GM19452 (cell line): ENCODE results near the gene SARM1.

Source experiments
- ATAC-seq: cut with Tn5 transposase; IDR thresholded peaks from one replicate; pipeline ENCODE4 v1.9.1; 2021; ENCODE audit not compliant: unreplicated experiment

Gene SARM1

DNA sequence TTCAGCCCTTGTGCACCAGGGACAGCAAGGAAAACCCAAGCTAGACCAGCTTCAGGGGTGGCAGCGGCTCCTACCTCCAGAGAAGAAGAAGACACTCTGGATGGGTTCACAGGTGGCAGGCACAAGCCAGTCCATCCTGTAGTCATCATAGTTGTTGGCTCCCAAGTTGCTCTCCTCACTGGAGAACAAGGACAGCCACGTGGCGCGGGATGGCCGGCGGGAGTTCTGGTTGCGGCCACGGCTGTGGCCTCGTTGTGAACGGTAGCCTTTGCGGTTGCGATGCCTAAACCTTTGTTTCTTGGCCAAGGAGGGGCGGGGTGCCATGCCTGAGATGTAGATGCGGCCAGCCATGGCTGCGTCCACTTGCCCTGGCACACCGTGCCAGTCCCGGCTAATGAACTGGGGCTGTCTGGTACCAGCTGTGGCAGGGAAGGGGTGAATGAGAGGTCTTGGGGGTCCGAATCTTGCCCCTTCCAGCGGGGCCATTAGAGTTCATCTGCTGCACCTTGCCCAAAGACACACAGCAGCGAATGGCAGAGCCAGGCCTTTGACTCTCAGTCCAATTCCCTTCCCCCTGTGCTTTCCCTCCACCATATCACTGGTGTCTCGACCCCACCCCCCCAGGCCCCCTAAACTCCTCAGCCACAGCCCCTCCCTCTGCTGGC lies 3.7 kb upstream of the SARM1 start:
- no peak for ATAC-seq

DNA sequence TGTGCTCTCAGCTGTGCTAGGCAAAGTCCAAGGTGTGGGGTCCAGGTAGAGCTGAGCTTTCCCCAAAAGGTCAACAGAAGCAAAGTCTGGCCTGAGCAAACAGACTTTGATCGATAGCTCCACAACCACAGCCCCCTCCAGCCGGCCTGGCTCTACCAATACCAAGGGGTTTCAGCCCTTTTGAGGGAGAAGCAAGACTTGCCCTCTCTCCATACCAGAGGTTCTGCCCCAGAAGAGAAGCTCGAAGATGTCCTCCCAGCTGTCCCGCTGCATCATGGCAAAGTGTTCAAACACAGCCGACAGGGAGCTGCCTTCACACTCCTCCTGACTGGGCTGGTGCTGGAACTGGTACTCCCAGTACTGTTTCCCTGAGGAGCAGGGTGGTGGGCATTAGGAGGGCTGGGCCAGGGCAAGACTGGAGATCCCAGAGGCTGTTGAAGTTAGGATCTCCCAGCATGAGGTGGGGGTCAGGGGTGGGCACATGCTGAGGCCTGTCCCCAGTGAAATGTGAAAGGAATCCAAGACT lies 3.1 kb upstream of the SARM1 start:
- ATAC-seq, result no peak

DNA sequence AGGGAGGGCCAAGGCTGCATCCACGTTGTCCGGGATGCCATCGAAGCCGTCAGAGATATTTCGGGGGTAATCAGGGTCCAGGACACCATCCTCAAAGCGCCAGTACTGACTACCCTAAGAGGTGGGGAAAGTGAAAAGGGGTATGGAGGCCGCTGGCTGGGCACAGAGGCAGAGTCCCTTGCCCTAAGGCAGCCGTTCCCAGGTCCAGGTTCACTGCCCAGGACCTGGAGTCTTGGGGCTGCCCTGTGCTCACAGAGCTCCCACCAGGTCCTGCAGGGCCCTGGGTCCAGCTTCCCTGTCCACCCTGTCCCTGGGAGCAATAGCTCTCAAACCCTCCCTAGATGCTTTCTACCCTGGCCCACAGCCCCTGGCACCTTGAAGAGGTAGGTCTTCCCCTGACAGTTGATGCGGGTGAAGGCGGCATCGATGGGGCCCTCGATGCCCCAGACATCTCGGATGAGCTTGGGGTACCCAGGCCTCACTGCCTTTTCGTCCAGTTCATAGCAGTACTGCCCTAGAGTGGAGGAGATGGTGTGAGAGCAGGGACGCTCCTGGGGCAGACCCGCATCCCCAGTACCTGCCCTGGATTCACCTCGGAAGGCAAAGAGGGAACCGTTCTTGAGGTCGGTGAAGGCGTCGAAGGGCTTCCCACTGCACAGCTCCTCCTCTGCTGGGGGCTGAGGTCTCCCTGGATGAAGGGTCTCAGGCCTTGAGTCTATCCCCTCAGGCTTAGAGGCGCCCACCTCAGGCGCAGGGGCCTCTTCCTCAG lies 2.4 kb upstream of the SARM1 start:
- no peak for ATAC-seq

DNA sequence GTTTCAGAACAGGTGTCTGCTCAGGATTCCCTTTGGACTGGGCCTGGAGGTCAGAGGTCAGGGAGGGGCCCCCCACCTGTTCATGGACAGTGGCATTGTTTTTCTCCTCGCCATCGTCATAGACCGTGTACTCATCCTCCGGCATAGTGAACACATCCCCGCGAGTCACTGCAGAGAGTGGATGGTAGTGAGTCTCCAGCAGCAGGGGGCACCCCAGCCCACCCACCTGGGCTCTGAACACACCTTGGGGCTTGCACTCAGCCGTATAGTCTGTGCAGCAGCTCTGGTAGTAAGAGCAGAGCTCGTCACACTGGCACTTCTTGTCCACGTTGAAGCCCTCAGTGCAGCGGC lies 1.8 kb upstream of the SARM1 start:
- no peak for ATAC-seq

DNA sequence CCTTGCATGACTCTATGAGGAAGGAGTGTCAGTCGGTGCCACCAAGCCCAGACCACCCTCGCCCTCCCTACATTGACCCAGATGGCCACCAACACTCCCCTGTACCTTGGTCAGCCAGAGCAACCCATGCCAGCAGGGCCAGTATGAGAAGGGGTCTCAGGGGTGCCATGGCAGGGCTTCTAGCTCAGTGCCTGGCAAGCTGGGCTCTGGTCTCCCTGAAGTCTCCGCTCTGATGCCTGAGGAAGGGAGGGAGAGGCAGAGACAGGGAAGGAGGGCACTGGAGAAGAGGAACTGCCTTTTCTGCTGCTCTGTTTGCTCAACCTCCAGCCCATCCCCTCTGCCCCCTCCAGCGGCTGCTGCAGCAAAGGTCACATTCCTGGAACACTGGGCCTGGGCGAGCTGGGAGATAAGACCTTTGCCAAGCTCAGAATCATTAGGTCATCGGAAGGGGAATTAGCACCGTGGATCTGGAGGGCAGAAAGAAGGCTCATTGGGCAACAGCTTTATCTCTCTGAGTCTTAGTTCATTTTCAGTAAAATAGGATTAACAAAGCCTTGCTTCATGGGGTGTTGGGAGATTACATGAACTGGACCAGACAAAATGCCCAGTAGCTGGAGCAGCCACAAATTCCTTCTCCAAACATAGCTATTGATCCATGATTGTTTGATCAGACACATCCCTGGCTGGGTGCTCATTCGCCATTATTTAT lies 1.3 kb upstream of the SARM1 start, which contains the start of gene VTN:
Gene VTN (minus strand): TSS at position 273 of the 709 bp plus-strand sequence. CDS start 104 bp downstream, at position 169.
- ATAC-seq, result no peak

DNA sequence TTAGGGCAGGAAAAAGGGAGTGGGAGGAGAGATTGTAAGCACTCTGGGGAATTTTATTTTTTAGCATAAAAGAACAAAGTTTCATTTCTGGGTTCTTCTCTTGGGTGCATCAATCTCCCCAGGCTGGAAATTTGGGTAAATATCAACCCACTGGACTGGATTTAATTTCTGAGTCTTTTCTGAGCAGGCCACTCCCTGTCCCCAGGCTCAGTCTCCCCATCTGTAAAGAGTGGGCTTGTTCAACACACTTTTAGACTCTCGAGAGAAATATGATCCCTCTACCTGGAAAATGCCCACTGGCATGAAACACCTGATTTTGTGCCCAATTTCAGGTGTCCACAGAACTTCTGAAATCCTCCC lies 770 bp upstream of the SARM1 start:
- no peak for ATAC-seq

DNA sequence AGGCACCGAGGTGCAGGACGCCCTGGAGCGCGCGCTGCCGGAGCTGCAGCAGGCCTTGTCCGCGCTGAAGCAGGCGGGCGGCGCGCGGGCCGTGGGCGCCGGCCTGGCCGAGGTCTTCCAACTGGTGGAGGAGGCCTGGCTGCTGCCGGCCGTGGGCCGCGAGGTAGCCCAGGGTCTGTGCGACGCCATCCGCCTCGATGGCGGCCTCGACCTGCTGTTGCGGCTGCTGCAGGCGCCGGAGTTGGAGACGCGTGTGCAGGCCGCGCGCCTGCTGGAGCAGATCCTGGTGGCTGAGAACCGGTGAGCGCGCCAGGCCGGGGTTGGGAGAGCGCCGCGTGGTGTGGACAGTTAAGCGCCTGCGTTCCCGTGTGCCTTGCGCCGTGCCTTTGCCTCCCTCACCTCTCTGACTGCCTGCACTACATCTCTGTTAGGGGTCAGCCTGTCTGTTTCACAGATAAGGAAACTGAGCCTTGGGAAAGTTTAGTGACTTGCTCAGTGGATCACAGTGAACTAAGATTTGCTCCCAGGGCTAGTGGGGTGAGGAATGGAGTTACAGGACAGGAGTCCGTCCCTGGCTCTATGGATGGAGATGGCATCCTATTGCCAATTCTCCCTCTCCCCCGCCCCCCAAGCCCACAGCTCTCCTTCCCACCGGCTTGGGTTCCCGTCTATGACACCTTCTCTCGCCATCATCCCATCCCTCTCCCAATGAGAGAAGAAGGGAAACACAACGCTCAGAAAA lies 880 bp downstream of the SARM1 start:
- ATAC-seq, result no peak

DNA sequence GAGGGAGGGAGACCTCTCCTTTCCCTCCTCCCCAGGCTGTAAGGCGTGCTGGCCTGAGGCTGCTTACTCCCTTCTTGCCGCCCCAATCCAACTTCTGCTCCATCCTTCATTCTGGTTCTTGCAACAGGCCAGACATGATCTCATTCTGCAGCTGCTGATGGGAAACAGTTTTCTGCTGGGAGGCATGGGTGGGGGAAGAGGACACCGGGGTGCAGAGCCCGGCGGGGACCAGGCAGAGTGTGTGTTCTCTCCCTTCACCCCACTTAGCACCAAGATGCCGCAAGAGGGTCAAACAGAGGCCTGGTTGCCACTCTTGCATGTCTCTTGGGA lies 1.4 kb downstream of the SARM1 start:
- ATAC-seq, result no peak

DNA sequence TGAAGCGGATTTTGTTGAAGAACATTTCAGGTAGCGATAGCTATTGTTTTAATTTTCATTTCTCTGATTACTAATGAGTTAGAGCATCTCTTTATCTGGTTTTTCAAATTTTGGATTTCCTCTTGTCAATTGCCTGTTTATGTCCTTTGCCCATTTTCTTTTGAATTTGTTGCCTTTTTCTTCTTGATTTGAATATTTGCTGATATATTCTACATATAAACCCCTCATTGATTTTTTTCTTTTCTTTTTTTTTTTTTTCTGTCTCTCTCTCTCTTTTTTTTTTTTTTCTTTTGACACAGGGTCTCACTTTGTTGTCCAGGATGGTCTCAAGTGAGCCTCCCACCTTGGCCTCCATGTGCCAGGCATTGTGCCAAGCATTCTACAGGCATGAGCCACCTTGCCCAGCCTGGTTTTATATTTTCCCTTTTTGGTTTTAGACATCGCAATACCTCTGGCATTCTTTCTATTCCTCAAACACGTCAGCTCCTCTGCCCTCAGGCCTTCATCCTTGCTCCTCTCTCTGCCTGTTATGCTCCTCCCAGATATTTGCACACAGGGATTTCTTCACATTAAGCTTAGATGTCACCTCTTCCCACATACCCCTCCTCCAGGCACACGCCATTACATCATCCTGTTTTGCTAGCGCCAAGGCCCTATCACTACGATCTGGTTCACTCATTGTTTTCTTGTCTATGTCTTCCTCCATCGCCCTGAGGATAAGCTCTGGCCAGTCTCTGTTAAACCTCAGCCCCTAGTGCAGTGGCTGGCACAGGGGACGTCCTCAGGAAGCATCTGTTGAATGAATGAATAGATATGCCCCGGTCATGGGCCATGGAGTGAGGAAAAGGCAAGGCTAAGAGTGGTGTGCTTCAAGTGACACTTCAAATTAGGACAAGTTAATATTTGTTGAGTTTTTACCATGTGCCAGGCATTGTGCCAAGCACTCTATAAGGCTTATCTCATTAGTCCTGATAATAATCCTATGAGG lies 8.6 kb downstream of the SARM1 start:
- ATAC-seq, result no peak

DNA sequence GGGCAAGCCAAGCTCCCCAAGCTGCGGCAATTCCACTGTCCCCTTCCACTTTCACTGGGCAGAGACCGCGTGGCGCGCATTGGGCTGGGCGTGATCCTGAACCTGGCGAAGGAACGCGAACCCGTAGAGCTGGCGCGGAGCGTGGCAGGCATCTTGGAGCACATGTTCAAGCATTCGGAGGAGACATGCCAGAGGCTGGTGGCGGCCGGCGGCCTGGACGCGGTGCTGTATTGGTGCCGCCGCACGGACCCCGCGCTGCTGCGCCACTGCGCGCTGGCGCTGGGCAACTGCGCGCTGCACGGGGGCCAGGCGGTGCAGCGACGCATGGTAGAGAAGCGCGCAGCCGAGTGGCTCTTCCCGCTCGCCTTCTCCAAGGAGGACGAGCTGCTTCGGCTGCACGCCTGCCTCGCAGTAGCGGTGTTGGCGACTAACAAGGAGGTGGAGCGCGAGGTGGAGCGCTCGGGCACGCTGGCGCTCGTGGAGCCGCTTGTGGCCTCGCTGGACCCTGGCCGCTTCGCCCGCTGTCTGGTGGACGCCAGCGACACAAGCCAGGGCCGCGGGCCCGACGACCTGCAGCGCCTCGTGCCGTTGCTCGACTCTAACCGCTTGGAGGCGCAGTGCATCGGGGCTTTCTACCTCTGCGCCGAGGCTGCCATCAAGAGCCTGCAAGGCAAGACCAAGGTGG lies 9.8 kb downstream of the SARM1 start:
- no peak for ATAC-seq

DNA sequence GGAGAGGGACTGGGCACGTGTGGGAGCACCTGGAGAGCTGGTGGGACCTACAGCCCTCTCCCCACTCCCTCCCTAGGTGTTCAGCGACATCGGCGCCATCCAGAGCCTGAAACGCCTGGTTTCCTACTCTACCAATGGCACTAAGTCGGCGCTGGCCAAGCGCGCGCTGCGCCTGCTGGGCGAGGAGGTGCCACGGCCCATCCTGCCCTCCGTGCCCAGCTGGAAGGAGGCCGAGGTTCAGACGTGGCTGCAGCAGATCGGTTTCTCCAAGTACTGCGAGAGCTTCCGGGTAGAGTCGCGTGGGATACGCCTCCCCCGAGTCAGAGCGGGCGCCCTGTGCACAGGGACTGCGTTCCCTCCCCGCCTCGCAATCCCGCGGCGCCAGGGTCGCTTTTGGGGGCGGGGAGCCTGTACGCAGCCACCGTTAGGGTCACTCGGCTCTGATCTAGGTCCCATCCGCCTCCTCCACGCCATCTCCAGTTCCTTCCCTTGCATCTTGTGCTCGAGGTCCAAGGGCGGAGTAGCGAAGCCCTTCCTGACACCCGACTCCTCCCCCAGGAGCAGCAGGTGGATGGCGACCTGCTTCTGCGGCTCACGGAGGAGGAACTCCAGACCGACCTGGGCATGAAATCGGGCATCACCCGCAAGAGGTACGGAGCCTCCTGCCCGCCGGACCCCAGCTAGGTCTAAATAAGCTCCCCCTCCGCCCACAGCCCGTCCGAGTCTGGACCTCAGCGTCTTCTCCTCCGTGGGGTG lies 13.0 kb downstream of the SARM1 start:
- no peak for ATAC-seq

DNA sequence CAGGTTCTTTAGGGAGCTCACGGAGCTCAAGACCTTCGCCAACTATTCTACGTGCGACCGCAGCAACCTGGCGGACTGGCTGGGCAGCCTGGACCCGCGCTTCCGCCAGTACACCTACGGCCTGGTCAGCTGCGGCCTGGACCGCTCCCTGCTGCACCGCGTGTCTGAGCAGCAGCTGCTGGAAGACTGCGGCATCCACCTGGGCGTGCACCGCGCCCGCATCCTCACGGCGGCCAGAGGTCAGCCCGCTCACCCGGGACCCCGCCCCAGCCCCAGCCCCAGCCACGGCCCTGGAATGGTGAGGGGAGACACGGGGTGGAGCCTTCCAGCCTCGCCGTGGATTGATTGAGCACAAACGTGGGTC lies 13.5 kb downstream of the SARM1 start:
- no peak for ATAC-seq

DNA sequence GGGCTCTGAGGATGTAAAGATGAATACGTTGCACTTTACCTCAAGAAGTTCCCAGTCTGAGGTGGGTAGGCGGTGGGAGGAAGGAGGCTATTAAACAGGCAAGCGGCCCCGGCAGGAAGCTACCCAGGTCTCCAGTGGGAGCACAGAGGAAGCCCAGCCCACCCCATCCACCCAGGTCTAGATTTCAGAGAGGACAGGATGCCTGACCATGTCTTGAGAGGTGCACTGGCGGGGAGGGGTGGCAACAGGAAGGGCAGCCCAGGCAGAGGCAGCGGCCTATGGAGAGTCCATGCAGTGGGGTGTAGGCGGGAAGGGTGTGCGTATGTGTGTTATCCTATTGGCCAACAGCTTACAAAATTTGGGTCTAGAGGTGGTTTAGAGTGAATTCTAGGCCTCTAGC lies 13.9 kb downstream of the SARM1 start:
- no peak for ATAC-seq

DNA sequence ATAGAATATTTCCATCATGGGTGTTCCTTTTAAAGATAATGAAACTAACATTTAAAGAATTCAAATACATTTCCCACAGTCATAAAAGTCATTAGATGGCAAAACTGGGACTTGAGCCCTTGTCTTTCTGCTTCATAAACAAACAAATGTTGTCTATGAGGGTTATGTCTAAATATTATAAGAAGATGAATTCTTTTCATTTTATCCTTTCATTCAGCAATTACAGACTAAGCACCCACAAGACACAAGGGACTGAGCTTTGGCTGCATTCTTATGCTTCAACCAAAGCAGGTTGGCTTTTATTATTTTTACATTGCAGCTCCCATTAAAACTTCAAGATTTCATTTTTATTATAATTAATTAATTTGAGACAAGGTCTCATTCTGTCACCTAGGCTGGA lies 14.9 kb downstream of the SARM1 start:
- ATAC-seq, result no peak

DNA sequence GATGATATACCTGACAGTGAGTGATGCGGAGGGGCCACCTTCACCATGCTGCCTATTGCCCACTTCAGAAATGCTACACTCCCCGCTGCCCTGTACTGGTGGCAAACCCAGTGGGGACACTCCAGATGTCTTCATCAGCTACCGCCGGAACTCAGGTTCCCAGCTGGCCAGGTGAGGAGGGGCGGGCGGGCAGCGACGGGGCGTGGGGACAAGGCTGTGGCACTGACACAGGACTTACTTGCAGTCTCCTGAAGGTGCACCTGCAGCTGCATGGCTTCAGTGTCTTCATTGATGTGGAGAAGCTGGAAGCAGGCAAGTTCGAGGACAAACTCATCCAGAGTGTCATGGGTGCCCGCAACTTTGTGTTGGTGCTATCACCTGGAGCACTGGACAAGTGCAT lies 16.6 kb downstream of the SARM1 start:
- no peak for ATAC-seq

DNA sequence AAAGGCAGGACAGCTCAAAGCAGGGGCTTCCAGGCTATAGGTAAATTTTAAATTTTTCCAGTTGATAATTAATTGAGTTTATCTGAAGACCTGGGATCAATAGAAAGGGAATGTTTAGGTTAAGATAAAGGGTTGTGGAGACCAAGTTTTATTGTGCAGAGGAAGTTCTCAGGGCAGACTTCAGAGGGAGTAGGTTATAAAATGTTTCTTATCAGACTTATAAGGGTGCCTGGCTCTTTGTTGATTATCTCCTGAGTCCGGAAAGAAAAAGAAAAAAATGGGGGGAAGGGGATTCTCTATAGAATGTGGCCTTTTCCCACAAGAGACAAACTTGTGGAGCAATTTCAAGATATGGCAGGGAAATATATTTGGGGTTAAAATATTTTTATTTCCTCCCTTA lies 18.6 kb downstream of the SARM1 start:
- ATAC-seq, result no peak

DNA sequence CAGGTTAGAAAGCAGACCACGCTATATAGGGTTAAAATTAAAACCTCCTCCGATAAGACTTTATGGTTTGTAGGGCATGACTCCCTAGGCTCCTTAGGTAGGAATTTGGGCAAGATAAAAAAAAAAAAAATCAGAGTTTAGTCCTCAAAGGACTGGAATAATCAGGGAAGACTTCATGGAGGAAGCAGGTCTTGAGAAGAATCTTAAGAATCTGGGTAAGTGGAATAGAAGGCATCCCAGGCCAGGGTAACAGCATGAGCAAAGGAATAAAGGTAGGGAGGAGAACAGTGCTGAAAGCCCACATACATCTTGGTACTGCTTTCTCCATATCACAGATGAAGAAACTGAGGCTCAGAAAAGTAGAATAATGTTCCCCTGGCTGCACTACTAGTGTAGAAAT lies 19.1 kb downstream of the SARM1 start:
- ATAC-seq, result no peak

DNA sequence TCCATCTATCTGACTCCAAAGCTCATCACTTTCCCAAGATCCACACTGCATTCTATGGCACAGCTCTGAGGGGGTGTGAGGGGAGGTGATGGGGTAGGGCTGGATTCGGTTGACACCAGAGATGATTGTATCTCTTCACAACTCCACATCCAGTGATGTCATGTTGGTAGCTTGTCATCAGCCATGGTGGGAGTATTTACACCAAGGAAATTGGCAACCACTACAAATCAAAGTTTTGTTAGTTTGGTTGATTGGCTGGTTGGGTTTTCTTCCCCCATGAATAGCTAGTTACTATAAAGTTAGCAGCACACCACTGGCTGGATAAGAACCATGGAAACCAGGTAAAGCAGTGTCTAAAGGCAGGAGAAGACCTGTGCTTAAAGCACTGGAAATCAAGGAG lies 19.5 kb downstream of the SARM1 start:
- ATAC-seq, result no peak

DNA sequence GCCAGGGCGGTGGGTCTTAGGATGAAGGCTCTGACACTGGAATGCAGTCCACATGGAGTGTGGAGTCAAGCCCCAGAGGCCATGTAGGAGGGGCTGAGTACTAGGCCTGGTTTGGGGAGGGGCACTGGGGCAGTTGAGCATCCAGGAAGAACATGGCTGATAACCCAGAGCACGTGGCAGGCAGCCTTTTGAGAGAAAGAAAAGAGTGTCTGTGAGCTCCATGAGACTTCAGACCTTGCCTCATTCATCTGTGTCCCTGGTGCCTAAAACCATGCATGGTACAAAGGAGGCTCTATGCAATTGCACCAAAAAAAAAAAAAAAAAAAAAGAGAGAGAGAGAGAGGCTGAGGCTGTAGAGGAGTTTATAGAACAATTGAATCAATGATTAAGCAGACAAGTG lies 19.9 kb downstream of the SARM1 start:
- ATAC-seq, result no peak
